ENCODE measurements around the gene COBL.
A peak's percentile ranks its signal among the peaks of the same experiment; 100 is the strongest.

The COBL gene

DNA sequence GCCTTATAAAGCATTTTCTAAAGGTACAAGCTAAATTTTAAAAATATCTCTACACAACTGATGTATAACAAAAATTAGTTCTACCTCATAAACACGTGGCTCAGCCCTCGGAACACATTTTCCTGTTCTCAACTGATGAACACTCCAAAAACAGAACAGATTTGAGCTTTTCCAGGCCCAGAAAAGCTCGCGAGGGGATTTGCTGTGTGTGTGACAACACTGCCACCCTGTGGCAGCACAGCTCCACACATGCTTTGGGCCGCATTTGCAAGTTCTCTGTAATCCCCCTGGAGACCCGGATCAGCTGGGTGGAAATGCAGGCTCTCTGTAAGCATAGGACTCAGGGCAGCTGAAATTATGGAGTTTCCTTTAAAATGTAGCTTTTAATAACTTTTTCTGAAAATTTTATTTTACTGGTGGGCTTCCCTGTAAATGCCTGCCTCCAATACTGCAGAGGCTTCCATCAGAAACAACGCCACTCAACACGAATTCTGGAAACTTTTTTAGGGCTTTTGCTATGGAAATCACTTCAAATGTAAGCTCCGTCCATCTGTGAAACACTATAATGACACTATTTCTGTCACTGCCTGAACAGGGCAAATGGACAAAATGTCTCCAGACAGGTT lies 155.5 kb downstream of the COBL start:
- no CpG with 5 or more reads among the region's 9 CpGs for WGBS, 2 donors (ENCODE audit: extremely low coverage in 2 of 2, insufficient read length in 2 of 2, insufficient replicate concordance in 1 of 2)
- no peak overlapping the region for H2AFZ ChIP-seq (ENCODE audit: low read length)
- H2BK120ac ChIP-seq (ENCODE audit: low read depth, low read length), result no peak overlapping the region

DNA sequence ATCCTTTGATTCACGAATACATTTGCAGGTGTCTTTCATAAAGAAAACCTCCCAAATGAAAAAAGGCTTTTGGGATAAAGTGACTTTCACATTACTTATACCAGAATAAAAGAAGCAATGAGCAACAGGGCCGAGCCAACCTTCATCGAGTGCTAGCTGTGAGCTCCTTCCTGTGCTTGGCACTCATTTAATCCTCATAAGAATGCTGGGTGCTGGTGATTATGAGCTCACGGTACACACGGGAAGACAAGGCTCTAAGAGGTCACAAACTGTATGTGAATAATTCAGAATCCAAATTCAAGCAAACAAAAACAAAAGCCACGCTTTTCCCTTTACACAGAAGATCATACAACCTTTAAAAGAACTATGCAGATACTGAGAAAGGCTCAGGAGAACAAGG lies 156.2 kb downstream of the COBL start:
- H2BK15ac ChIP-seq (ENCODE audit: low read length), result no peak overlapping the region
- H2BK12ac ChIP-seq (ENCODE audit: low read length), result no peak overlapping the region
- WGBS, 2 donors (ENCODE audit: extremely low coverage in 2 of 2, insufficient read length in 2 of 2, insufficient replicate concordance in 1 of 2), result no CpG with 5 or more reads among the region's 6 CpGs
- no peak overlapping the region for H3K4ac ChIP-seq (ENCODE audit: low read length)
- no peak overlapping the region for H3K9ac ChIP-seq (ENCODE audit: low read depth, low read length, poor library complexity)
- H3K9me3 ChIP-seq (replicated peaks in 1 of 2; ENCODE audit: control insufficient read depth in 2 of 2, insufficient read depth in 1 of 2, low read depth in 1 of 2, low read length in 2 of 2), result no peaks in the 10 kb centered on the region
- no peaks in the 10 kb centered on the region for H3K27me3 ChIP-seq (ENCODE audit: control insufficient read depth in 3 of 3, insufficient read depth in 3 of 3, low read depth in 1 of 3, low read length in 3 of 3)
- H2BK5ac ChIP-seq (ENCODE audit: low read length), result no peak overlapping the region
- no peaks in the 10 kb centered on the region for H3K79me1 ChIP-seq (ENCODE audit: low read depth, low read length)
- H3K4me2 ChIP-seq (ENCODE audit: insufficient read depth, low read length, poor library complexity, severe bottlenecking), result no peak overlapping the region
- no peak overlapping the region for H3K14ac ChIP-seq (ENCODE audit: low read length)
- DNase-seq (ENCODE audit: low spot score), result no peak
- H2BK120ac ChIP-seq (ENCODE audit: low read depth, low read length), result no peak overlapping the region
- H3K36me3 ChIP-seq (replicated peaks in 1 of 2; ENCODE audit: control insufficient read depth in 2 of 2, insufficient read depth in 2 of 2, low read length in 2 of 2), result no peaks in the 10 kb centered on the region
- no peak overlapping the region for H4K91ac ChIP-seq (ENCODE audit: low read depth, low read length, poor library complexity)
- no peak overlapping the region for H3K27ac ChIP-seq (replicated peaks; ENCODE audit: low read length)
- H2AK5ac ChIP-seq (ENCODE audit: low read depth, low read length), result no peak overlapping the region
- peaks cover 0 to 4% of the 10 kb centered on the region in 2 donors for H3K4me1 ChIP-seq (ENCODE audit: control insufficient read depth in 2 of 2, insufficient read depth in 1 of 2, low read depth in 1 of 2, low read length in 2 of 2)
- no peak overlapping the region for H3K23ac ChIP-seq (ENCODE audit: low read depth, low read length, poor library complexity)
- H4K8ac ChIP-seq (ENCODE audit: low read depth, low read length), result no peak overlapping the region
- H3K4me3 ChIP-seq (ENCODE audit: low read length in 2 of 2), result no peak overlapping the region
- H2AFZ ChIP-seq (ENCODE audit: low read length), result no peak overlapping the region
- H3K18ac ChIP-seq (ENCODE audit: low read length), result no peak overlapping the region

More for the DNA sequence above, 155.5 kb downstream of the COBL start:
- Histone ChIP-seq H4K8ac (ENCODE audit: low read depth, low read length) (no peak overlapping the region), H3K14ac (ENCODE audit: low read length) (no peak overlapping the region), H4K91ac (ENCODE audit: low read depth, low read length, poor library complexity) (no peak overlapping the region), H3K4me3 (ENCODE audit: low read length in 2 of 2) (no peak overlapping the region), H2BK5ac (ENCODE audit: low read length) (no peak overlapping the region), H3K4me2 (ENCODE audit: insufficient read depth, low read length, poor library complexity, severe bottlenecking) (no peak overlapping the region), H2BK12ac (ENCODE audit: low read length) (no peak overlapping the region), H3K36me3 (replicated peaks in 1 of 2; ENCODE audit: control insufficient read depth in 2 of 2, insufficient read depth in 2 of 2, low read length in 2 of 2) (no peaks in the 10 kb centered on the region), H3K79me1 (ENCODE audit: low read depth, low read length) (no peaks in the 10 kb centered on the region), H3K18ac (ENCODE audit: low read length) (no peak overlapping the region), H3K4me1 (ENCODE audit: control insufficient read depth in 2 of 2, insufficient read depth in 1 of 2, low read depth in 1 of 2, low read length in 2 of 2) (peaks cover 0 to 4% of the 10 kb centered on the region in 2 donors), H3K27ac (replicated peaks; ENCODE audit: low read length) (no peak overlapping the region), H3K9me3 (replicated peaks in 1 of 2; ENCODE audit: control insufficient read depth in 2 of 2, insufficient read depth in 1 of 2, low read depth in 1 of 2, low read length in 2 of 2) (no peaks in the 10 kb centered on the region), H2BK15ac (ENCODE audit: low read length) (no peak overlapping the region), H3K9ac (ENCODE audit: low read depth, low read length, poor library complexity) (no peak overlapping the region), H3K23ac (ENCODE audit: low read depth, low read length, poor library complexity) (no peak overlapping the region), H3K4ac (ENCODE audit: low read length) (no peak overlapping the region), H3K27me3 (ENCODE audit: control insufficient read depth in 3 of 3, insufficient read depth in 3 of 3, low read depth in 1 of 3, low read length in 3 of 3) (no peaks in the 10 kb centered on the region), H2AK5ac (ENCODE audit: low read depth, low read length) (no peak overlapping the region)
- peak; percentile 74 for DNase-seq (ENCODE audit: low spot score)

- Histone ChIP-seq H3K27ac (replicated peaks; ENCODE audit: low read length) (no peak overlapping the region), H2BK15ac (ENCODE audit: low read length) (peak overlapping the region; percentile 38), H2BK12ac (ENCODE audit: low read length) (peak overlapping the region; percentile 63), H2BK5ac (ENCODE audit: low read length) (peak overlapping the region; percentile 43), H3K4me1 (ENCODE audit: control insufficient read depth in 2 of 2, insufficient read depth in 1 of 2, low read depth in 1 of 2, low read length in 2 of 2) (peaks cover 0 to 4% of the 10 kb centered on the region in 2 donors), H3K23ac (ENCODE audit: low read depth, low read length, poor library complexity) (peak overlapping the region; percentile 34), H3K9ac (ENCODE audit: low read depth, low read length, poor library complexity) (no peak overlapping the region), H3K79me1 (ENCODE audit: low read depth, low read length) (no peaks in the 10 kb centered on the region), H3K4me3 (ENCODE audit: low read length in 2 of 2) (no peak overlapping the region), H2AK5ac (ENCODE audit: low read depth, low read length) (peak overlapping the region; percentile 31), H3K4ac (ENCODE audit: low read length) (peak overlapping the region; percentile 26), H2BK120ac (ENCODE audit: low read depth, low read length) (peak overlapping the region; percentile 55), H3K18ac (ENCODE audit: low read length) (peak overlapping the region; percentile 20), H3K36me3 (replicated peaks in 1 of 2; ENCODE audit: control insufficient read depth in 2 of 2, insufficient read depth in 2 of 2, low read length in 2 of 2) (no peaks in the 10 kb centered on the region), H4K8ac (ENCODE audit: low read depth, low read length) (no peak overlapping the region), H3K14ac (ENCODE audit: low read length) (peak overlapping the region; percentile 49), H4K91ac (ENCODE audit: low read depth, low read length, poor library complexity) (peak overlapping the region; percentile 74), H3K9me3 (replicated peaks in 1 of 2; ENCODE audit: control insufficient read depth in 2 of 2, insufficient read depth in 1 of 2, low read depth in 1 of 2, low read length in 2 of 2) (no peaks in the 10 kb centered on the region), H3K27me3 (ENCODE audit: control insufficient read depth in 3 of 3, insufficient read depth in 3 of 3, low read depth in 1 of 3, low read length in 3 of 3) (no peaks in the 10 kb centered on the region), H3K4me2 (ENCODE audit: insufficient read depth, low read length, poor library complexity, severe bottlenecking) (no peak overlapping the region), H2AFZ (ENCODE audit: low read length) (no peak overlapping the region)
- WGBS, 2 donors (ENCODE audit: extremely low coverage in 2 of 2, insufficient read length in 2 of 2, insufficient replicate concordance in 1 of 2), result no CpG with 5 or more reads among the region's 36 CpGs
- DNase-seq (ENCODE audit: low spot score), result no peak
These were observed 157.7 kb downstream of the COBL start for GRCh38 chr7:51158742-51159445.

DNA sequence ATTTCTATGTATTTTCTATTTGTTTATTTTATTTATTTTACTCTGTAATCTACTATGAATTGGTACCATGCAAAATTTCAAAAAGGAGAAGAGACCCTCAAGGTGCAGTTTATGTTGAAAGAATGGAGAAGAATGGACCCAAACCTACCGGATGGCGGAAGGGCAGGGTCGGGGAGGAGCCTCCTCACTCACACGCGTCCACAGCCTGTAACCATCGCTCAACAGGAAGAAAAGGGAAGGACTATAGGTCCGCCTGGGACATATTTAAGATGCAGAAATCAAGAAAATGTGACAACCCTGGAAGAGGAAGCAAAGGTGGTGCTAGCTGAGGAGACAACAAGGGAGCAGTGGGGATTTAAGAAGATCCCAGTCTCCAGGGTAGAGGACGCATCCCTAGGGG lies 158.4 kb downstream of the COBL start:
- no peak overlapping the region for H2BK15ac ChIP-seq (ENCODE audit: low read length)
- H3K14ac ChIP-seq (ENCODE audit: low read length), result no peak overlapping the region
- no peak overlapping the region for H4K91ac ChIP-seq (ENCODE audit: low read depth, low read length, poor library complexity)
- H3K9me3 ChIP-seq (replicated peaks in 1 of 2; ENCODE audit: control insufficient read depth in 2 of 2, insufficient read depth in 1 of 2, low read depth in 1 of 2, low read length in 2 of 2), result no peaks in the 10 kb centered on the region
- no peak overlapping the region for H3K23ac ChIP-seq (ENCODE audit: low read depth, low read length, poor library complexity)
- H3K4me2 ChIP-seq (ENCODE audit: insufficient read depth, low read length, poor library complexity, severe bottlenecking), result no peak overlapping the region
- H3K4me1 ChIP-seq (ENCODE audit: control insufficient read depth in 2 of 2, insufficient read depth in 1 of 2, low read depth in 1 of 2, low read length in 2 of 2), result peaks cover 0 to 4% of the 10 kb centered on the region in 2 donors
- no peak overlapping the region for H3K9ac ChIP-seq (ENCODE audit: low read depth, low read length, poor library complexity)
- no peaks in the 10 kb centered on the region for H3K36me3 ChIP-seq (replicated peaks in 1 of 2; ENCODE audit: control insufficient read depth in 2 of 2, insufficient read depth in 2 of 2, low read length in 2 of 2)
- H3K79me1 ChIP-seq (ENCODE audit: low read depth, low read length), result no peaks in the 10 kb centered on the region
- no peak overlapping the region for H2BK12ac ChIP-seq (ENCODE audit: low read length)
- WGBS, 2 donors (ENCODE audit: extremely low coverage in 2 of 2, insufficient read length in 2 of 2, insufficient replicate concordance in 1 of 2), result no CpG with 5 or more reads among the region's 8 CpGs
- H2AK5ac ChIP-seq (ENCODE audit: low read depth, low read length), result no peak overlapping the region
- DNase-seq (ENCODE audit: low spot score), result no peak
- H2BK120ac ChIP-seq (ENCODE audit: low read depth, low read length), result no peak overlapping the region
- H3K4me3 ChIP-seq (ENCODE audit: low read length in 2 of 2), result no peak overlapping the region
- H2BK5ac ChIP-seq (ENCODE audit: low read length), result no peak overlapping the region
- no peak overlapping the region for H3K18ac ChIP-seq (ENCODE audit: low read length)
- H3K27me3 ChIP-seq (ENCODE audit: control insufficient read depth in 3 of 3, insufficient read depth in 3 of 3, low read depth in 1 of 3, low read length in 3 of 3), result no peaks in the 10 kb centered on the region
- no peak overlapping the region for H3K4ac ChIP-seq (ENCODE audit: low read length)
- no peak overlapping the region for H4K8ac ChIP-seq (ENCODE audit: low read depth, low read length)
- H2AFZ ChIP-seq (ENCODE audit: low read length), result no peak overlapping the region
- no peak overlapping the region for H3K27ac ChIP-seq (replicated peaks; ENCODE audit: low read length)
